IPS-NIHi11 (cell line): ENCODE data around the gene TOR1AIP1.
"Not testable (repeated sequence)": the region's sequence is repeated elsewhere in the genome, so short reads cannot be mapped to it uniquely, and the experiment has no call there.

Source experiments
- DNase-seq: peaks from one replicate; pipeline ENCODE4 v3.0.0; 2012; ENCODE audit warnings: mixed read lengths, low spot score

The TOR1AIP1 gene

DNA sequence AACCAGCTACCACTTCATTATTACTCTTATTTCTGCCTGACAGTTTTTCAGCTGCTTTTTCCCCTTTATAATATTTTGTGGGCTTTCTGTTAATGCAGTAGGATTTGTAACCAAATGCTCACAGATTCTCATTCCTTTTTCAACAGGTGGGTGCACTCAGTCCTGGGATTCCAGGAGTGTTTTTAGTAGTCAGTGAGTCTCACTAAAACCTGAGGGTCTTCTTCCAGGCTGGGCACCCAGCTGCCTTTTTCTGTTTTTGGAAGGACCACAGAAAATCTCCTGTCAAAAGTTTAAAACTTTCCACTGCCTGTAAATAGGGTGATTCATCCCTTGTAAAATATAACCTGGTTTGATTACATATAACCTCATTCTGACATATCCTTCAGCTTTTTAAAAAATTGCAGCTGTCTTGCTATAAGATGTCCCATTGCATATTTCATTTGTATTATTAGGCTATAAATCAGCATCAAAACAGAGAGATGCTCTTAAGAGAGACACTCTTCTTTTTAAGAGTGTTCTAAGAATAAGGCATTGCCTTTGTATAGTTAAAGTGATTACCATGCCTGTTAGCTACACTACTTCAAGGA is 55.7 kb downstream of the TOR1AIP1 start:
- DNase-seq, result no peak

DNA sequence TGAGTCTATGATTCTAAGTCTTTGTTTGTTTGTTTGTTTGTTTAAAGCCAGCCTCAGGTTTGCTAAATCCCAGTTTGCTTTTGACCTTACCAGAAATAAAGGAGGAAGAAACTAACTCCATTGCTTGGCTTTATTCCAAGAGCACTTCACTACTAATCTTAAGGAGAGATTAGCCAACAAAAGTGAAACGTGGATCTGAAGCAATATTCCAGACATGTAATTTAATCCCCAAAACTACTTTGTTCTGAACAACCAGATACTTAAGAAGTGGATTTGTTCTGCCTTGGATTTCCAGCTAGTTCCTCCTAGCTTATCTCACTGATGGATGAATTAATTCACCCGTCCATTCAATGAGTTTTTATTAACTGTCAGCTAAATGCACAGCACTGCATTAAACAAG is 56.7 kb downstream of the TOR1AIP1 start:
- no peak for DNase-seq

DNA sequence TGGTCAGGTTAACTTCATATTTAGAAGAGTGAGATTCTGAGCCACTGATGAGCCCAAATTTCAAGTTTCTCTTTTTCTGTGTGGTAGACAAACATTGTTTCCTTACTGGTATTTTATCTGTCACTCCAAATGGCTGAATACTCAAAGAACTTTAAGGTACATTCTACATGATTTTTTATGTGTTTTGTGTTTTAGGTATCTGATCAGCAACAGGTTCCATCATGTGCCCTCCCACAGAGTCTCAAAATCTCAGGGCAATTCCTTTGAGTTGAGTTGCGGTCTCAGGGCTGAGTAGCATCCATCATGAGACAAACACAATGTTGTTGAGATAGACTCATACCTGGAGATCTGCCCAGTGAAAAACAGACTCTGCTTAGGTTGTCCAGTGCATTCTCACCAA is 57.9 kb downstream of the TOR1AIP1 start:
- DNase-seq, result no peak

DNA sequence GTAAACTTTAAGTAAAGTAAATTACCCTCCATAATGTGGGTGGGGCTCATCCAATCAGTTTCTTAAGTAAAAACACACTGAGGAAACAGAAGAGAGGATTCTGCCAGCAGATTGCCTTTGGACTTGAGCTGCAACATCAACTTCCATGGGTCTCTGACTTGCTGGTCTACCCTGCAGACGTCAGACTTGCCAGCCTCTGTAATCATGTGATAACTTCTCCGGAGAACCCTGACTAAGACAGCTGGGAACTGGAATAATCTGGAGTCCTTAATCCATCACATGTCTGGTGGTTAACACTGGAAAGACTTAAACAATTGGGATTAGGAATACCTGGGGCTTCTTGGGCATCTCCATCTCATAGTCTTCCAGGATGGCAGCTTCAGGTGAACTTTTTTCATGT is 59.4 kb downstream of the TOR1AIP1 start:
- DNase-seq, result no peak

DNA sequence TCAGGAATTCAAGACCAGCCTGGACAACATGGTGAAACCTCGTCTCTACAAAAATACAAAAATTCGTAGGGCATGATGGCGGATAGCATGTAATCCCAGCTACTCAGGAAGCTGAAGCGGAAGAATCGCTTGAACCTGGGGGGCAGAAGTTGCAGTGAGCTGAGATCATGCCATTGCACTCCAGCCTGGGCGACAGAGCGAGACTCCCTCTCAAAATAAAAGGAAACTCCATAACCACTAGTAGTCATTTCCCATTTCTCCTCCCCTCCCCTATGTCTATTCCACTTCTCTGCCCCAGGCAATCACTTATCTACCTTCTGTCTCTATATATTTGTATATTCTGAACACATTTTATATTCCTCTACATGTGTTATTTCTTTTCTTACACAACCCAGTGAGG is 68.6 kb downstream of the TOR1AIP1 start:
- DNase-seq, result no peak

DNA sequence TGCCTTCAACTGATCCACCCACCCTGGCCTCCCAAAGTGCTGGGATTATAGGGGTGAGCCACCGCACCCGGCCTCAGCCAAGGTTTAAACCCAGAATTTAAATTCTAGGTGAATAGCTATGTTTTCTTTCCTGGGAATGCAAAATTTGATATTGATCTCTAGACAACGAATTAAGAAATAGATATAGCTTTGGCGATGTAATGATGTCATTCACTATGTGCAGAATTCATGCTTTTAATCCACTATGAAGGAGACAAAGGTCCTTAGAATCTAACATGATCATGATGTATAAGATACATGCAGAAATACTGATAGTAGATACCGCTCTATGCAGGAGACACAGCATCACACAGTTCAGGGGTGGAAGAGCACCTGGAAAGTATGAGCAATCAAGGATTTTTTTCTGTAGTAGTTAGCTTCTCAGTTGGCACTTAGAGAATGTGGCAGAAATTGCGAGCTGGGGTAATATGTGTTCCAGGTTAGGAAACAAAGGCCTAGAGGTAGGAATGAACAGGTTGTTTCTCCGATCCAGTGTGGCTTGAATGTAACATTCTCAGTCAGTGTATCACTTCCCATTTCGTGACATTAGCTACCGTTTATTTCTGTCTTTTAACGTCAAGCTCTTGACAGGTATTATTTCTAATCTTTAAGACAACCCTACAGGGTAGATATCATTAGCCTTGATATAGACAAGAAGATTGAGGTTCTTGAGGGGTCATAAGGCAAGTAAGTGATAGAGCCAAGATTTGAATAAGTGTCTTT is 69.5 kb downstream of the TOR1AIP1 start:
- DNase-seq, result no peak

DNA sequence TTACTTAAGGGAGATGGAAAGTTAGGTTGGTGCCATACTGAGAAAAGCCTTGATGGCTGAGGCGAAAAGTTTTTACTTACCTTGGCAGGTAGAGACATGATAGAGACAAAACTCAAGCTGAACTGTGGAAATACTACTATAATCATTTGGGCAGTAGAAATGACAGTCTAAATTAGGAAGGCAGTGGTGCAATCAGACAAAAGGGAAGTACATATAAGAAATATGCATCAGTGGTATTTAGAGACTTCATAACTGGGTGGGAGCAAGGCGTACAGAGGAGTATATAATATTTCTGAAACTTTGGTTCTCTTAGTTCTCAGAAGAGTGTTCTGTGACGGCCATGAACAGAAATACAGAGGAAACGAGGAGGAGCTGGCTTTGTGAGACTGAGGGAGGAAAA is 70.1 kb downstream of the TOR1AIP1 start:
- DNase-seq, result no peak

DNA sequence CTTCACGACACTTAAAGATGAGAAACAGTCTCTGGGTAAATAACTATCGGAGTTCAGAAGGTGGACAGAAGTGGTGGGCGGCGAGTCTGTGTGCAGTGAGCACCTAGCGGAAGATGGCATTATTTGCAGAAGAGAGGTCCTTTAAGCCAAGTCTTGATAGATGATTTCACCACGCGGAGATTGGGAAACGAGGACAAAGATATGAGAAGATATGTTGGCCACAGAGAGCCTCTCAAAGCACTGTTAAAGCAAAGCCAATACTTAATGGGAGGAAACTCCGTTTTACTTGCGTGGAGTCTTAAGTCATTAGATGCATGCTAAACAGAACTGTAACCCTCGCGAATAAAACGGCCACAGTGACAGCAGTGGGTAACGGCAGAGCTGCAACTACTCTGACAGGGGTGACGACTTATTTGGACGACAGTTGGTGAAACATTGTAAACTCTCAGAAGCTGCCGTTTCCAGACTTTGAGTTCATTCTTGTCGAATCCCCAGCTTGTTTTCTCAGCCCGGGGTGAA is 71.9 kb downstream of the TOR1AIP1 start:
- peak; percentile 12 for DNase-seq

DNA sequence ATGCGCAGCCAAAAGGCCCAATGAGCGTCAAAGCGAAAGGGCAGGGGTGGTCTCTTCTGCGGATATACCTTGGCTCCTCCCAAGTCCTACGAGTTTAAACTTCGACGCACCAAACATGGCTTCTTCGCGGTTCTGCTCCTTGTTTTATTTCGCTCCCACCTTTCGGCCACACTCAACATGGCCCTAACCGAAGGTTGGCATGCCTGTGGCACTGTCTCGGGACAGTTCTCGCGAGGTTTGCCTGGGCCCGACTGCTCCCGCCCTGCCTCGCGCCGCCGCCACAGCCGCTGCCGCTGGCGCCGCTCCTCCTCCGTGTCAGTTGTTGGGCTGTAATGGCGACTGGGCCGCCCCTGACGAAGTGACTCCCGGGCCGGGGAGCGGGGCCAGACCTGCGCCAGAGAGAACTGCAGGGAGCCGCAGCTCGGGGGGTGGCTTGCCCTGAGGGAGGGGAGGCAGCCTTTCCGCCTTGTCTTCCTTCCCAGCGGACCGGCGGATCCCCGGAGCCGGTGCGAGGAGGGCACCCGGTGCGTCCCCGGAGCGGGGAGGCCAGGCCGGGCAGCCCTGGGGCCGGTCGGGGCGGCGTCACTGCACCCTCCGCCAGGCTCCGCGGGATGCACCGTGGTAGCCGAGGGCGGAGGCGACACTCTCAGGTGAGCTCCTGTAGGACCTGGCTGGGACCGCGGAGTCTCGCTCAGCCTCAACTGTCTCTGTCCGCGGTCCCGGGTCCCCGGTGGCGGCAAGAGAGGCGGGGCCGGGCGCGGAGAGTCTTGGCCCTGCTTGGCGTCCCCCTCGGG is 72.6 kb downstream of the TOR1AIP1 start, which contains the start of gene CEP350:
CEP350 (plus strand) TSS at position 318 of the 794 bp plus-strand sequence. CDS start 31,372 bp downstream, outside the sequence.
- peak; percentile 91 for DNase-seq

DNA sequence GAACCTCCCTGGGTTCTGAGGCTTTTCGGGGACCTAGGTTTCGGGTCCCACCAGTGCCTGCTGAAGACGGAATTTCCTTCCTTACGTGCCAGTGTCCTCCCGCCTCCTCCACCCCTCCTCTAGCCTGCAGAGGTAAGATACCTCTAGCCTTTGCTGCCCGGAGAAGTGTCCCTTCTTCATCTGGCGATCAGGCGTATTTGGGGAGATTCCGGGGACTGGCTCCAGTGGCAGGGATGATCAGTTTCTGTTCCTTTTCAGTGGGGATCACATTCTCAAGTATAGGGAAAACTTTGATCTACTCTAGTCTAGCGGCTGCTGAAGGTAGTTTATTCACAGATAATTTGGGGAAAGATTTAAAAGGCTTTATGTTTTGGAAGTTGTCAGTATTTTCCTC is 73.2 kb downstream of the TOR1AIP1 start:
- peak; percentile 26 for DNase-seq

DNA sequence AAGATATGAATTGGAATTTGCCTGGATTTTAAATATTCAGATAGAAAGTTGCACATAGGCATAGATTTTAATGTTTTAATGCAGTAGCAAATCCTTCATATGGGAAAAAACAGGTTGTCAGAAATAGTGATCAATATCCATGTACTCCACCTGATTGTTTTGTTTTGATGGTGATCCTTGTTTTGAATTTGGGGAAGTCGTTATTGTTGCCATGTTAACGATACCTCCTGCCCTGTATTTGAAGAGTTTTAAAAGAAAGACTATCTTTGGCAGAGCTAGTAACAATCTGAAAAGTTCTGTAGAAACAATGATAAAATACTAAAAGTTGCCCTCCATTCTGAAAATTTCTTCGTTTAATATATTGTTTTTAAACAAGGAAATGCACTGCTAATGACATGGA is 73.6 kb downstream of the TOR1AIP1 start:
- DNase-seq, result no peak

DNA sequence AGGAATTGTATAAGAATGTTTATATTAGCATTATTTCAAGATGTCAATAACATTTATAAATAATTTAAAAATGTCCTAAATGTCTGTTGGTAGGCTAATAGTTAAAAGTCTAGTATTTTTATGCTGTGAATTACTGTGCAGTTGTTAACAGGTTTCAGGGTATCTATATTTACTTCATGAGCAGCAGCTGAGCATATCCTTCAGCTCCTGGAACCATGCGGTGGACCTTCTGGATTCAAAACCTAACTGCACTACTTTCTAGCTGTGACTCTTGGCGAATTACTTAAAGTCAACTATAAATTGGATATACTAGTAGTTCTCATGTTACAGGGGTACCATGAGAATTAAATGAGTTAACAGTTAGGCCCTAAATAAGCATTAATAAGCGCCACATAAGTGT is 76.3 kb downstream of the TOR1AIP1 start:
- DNase-seq, result no peak

DNA sequence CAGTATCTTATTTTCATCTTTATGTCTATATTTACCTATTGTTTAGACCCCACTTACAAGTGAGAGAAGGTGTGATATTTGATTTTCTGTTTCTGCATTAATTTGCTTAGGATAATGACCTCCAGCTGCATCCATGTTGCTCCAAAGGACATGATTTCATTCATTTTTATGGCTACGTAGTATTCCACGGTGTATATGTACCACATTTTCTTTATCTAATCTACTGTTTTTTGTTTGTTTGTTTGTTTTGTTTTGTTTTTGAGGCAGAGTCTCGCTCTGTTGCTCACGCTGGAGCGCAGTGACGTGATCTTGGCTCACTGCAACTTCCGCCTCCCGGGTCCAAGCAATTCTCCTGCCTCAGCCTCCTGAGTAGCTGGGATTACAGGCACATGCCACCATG is 80.1 kb downstream of the TOR1AIP1 start:
- DNase-seq, result not testable (repeated sequence)

DNA sequence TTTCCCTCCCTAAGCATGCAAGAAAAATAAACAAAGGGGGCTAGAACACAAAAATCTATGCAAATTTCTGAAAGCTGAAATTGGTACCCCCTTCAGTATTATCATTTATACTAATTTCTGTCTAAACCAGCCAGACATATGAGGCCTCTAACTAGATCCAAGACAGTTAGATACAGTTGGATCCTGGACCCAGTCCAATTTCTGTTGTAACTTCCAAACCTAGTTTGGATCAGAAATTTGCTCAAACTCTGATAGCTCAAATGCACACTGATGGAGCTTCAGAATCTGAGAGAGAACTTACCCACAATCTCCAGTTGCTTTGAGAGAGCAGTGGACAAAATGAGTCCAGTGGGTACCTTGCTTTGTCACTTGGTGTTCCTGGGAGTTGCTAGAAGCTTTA is 84.5 kb downstream of the TOR1AIP1 start:
- DNase-seq, result no peak

DNA sequence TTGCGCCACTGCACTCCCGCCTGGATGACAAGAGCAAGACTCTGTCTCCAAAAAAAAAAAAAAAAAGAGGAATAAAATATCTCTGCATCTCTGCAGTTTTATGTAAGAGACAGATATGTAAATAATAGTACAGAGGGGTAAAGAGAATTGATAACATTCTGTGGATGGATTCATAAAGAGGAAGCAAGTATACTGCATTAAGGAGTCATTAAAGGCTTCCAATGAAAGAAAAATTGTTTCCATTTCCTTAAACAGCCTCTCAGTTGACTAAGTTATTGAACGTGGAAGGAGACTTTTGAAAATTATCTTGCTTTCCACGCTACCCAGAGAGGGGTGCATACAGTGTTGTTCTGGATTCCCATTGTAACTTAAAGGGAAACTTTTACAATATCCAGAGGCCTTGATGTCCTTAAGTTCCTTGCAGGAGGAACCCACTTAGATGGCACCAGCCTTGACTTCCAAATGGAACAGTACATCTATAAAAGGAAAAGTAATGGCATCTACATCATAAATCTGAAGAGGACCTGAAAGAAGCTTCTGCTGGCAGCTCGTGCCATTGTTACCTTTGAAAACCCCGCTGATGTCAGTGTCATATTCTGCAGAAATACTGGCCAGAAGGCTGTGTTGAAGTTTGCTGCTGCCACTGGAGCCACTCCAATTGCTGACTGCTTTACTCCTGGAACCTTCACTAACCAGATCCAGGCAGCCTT is 86.4 kb downstream of the TOR1AIP1 start:
- DNase-seq, result no peak

DNA sequence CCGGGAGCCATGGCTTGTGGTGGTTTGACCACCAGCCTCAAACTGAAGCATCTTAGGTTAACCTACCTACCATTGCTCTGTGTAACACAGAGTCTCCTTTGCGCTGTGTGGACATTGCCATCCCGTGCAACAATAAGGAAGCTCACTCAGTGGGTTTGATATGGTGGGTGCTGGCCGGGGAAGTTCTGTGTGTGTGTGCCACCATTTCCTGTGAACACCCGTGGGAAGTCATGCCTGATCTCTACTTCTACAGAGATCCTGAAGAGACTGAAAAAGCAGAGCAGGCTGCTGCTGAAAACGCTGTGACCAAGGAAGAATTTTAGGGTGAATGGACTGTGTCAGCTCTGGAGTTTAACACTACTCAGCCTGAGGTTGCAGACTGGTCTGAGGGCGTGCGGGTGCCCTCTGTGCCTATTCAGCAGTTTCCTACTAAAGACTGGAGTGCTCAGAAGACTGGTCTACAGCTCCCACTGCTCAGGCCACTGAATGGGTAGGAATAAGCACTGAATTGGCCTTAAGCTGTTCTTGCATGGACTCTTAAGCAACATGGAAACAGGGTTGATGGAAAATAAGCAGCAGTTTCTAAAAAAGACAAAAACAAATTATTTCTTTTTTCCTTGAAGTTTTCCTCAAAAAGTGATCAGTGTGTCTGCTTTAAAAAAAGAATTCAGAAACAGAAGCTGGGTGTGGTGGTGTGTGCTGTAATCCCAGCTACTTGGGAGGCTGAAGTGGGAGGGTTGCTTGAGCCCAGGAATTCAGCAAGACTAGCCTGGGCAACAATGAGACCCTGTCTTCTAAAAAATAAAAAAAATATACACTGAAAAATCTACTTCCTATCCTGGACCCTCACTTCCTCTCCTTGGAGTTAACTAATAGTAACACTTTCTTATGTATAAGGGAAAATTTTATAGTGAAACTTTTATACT is 87.2 kb downstream of the TOR1AIP1 start:
- no peak for DNase-seq
